Esophagus muscularis mucosa (tissue), 4 donors: ENCODE measurements around the gene CHRM5. TPM values are rescaled to one million over a fixed set of nuclear protein-coding genes. Genes with fewer than 3 reads are reported as not detected.

Experiments used
- DNase-seq: peaks from one replicate; pipeline ENCODE4 v3.0.0-alpha.2; 2017; ENCODE audit errors: extremely low spot score
- H3K27ac ChIP-seq, 4 donors: fragments of 200-600 bp; sonication (generic); replicated peaks in 1 of 4; 1 replicate in 3 of 4; 2 replicates in 1 of 4; pipeline ENCODE4 v1.5.1; 2016 to 2019; ENCODE audit warnings: mild to moderate bottlenecking in 1 of 4
- H3K27me3 ChIP-seq, 4 donors: fragments of 200-600 bp; sonication (generic); one replicate each; pipeline versions ENCODE4 v1.5.1 to v1.6.0; 2016 to 2019
- H3K36me3 ChIP-seq, 4 donors: fragments of 200-600 bp; sonication (generic); one replicate each; pipeline ENCODE4 v1.5.1; 2016 to 2019
- H3K4me1 ChIP-seq, 4 donors: fragments of 200-600 bp; sonication (generic); one replicate each; pipeline ENCODE4 v1.5.1; 2016 to 2019
- H3K4me3 ChIP-seq, 4 donors: fragments of 200-600 bp; sonication (generic); 1 replicate in 2 of 4; 2 replicates in 2 of 4; pipeline ENCODE4 v1.5.1; 2016 to 2019; ENCODE audit warnings: mild to moderate bottlenecking in 4 of 4, moderate library complexity in 1 of 4
- H3K9me3 ChIP-seq, 4 donors: fragments of 200-600 bp; sonication (generic); 1 replicate in 3 of 4; 2 replicates in 1 of 4; pipeline ENCODE4 v1.5.1; 2016 to 2019
- EP300 ChIP-seq: sonication (generic); formaldehyde crosslinking; IDR thresholded peaks from one replicate; pipeline ENCODE4 v1.6.1; 2017; ENCODE audit warnings: antibody characterized with exemption
- POLR2A ChIP-seq: fragments of 450-650 bp; IDR thresholded peaks from one replicate; pipeline ENCODE4 v1.6.1; 2017; ENCODE audit warnings: antibody characterized with exemption, moderate library complexity, mild to moderate bottlenecking, low read depth
- POLR2AphosphoS5 ChIP-seq, 2 donors: sonication (generic); formaldehyde crosslinking; IDR thresholded peaks; one replicate each; pipeline ENCODE4 v1.6.1; 2017; ENCODE audit warnings: antibody characterized with exemption in 2 of 2
- WGBS: methylation state at CpG from one replicate; pipeline ENCODE4 v1.1.5; 2018; 5-methylcytosine and 5-hydroxymethylcytosine counted together
- intact Hi-C: fragments of 100-400 bp; cut with DNase I; formaldehyde crosslinking; loops from one replicate; pipeline ENCODE4 v1.15.1; 2023
- total RNA-seq, 4 donors: library from RNA; depleted of rRNA; stranded (reverse); fragments of >200 nt; gene quantifications; one replicate each; pipeline versions ENCODE4 v1.1.0 to v1.2.1, GENCODE V29; 2016
- TF ChIP-seq, protein P1 (sequence below), 3 experiments: fragments of 200-600 bp in 2 of 3; fragments of 450-650 bp in 1 of 3; sonication (generic) in 2 of 3; IDR thresholded peaks; one replicate each; pipeline ENCODE4 v1.5.1; 2017 to 2019; ENCODE audit warnings: antibody characterized with exemption in 3 of 3, mild to moderate bottlenecking in 2 of 3, moderate library complexity in 1 of 3

The CHRM5 gene, protein sequence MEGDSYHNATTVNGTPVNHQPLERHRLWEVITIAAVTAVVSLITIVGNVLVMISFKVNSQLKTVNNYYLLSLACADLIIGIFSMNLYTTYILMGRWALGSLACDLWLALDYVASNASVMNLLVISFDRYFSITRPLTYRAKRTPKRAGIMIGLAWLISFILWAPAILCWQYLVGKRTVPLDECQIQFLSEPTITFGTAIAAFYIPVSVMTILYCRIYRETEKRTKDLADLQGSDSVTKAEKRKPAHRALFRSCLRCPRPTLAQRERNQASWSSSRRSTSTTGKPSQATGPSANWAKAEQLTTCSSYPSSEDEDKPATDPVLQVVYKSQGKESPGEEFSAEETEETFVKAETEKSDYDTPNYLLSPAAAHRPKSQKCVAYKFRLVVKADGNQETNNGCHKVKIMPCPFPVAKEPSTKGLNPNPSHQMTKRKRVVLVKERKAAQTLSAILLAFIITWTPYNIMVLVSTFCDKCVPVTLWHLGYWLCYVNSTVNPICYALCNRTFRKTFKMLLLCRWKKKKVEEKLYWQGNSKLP
- not detected for total RNA-seq

DNA sequence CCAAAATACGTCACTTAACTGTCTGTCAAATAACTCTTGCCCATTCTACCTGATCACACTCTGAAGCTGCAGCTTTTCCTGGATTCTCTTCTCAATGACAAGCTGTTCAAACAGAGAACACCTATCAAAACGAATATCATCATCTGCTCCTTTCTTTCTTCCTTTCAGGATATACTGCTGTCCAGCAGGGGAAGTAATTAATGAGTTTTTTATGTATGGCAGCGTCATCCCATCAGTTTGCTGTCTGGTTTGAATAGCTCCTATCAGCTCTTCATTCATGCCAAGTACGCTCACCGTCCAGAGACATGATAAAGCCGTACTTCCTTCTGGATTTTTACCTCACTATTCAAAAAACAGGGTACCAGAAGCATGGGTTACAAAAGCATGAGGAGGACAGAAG is at the start of gene CHRM5:
Gene CHRM5, plus strand, starts transcription at position 274 of the 400 bp plus-strand sequence. CDS start 94,221 bp downstream, outside the sequence.
- no peaks in the 10 kb centered on the region for H3K4me1 ChIP-seq
- intact Hi-C loops, result no loop called here
- no peak within 1 kb of the TSS for H3K4me3 ChIP-seq
- H3K36me3 ChIP-seq, result no peaks in the 10 kb centered on the region
- no peaks in the 10 kb centered on the region for H3K27me3 ChIP-seq
- TF ChIP-seq EP300 (no peak), POLR2AphosphoS5 (IDR thresholded peaks at IDR 0.05) (no peak), POLR2A (no peak)
- TF ChIP-seq, protein P1, sequence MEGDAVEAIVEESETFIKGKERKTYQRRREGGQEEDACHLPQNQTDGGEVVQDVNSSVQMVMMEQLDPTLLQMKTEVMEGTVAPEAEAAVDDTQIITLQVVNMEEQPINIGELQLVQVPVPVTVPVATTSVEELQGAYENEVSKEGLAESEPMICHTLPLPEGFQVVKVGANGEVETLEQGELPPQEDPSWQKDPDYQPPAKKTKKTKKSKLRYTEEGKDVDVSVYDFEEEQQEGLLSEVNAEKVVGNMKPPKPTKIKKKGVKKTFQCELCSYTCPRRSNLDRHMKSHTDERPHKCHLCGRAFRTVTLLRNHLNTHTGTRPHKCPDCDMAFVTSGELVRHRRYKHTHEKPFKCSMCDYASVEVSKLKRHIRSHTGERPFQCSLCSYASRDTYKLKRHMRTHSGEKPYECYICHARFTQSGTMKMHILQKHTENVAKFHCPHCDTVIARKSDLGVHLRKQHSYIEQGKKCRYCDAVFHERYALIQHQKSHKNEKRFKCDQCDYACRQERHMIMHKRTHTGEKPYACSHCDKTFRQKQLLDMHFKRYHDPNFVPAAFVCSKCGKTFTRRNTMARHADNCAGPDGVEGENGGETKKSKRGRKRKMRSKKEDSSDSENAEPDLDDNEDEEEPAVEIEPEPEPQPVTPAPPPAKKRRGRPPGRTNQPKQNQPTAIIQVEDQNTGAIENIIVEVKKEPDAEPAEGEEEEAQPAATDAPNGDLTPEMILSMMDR (IDR thresholded peaks at IDR 0.05), result no peak
- WGBS, result 65% methylated on average over 6 of the region's 6 CpGs
- no peak for DNase-seq
- no peaks in the 10 kb centered on the region for H3K9me3 ChIP-seq
- no peak within 1 kb of the TSS for H3K27ac ChIP-seq

DNA sequence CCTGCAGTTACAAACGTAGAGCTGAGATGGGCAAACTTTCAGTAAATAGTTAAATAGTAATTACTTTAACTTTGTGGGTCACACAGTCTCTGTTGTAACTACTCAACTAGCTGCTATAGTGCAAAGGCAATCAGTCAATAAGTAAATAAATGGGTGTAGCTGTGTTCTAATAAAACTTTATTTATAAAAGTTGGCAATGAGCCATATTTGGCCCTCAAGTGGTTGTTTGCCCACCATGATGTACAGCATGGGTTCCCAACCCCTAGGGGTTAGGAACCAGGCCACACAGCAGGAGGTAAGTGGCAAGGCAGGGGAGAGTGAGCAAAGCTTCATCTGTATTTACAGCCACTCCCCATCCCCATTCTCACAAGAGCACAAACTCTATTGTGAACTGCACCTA is 44.9 kb upstream of the CHRM5 start:
- no peak for DNase-seq
- intact Hi-C loops, result no loop called here
- no peaks in the 10 kb centered on the region for H3K36me3 ChIP-seq
- 97% methylated on average over 1 of the region's 1 CpG for WGBS
- H3K27ac ChIP-seq, result no peak overlapping the region
- no peaks in the 10 kb centered on the region for H3K4me1 ChIP-seq
- H3K9me3 ChIP-seq, result no peaks in the 10 kb centered on the region
- no peak overlapping the region for H3K4me3 ChIP-seq
- no peaks in the 10 kb centered on the region for H3K27me3 ChIP-seq
- TF ChIP-seq EP300 (no peak), POLR2AphosphoS5 (IDR thresholded peaks at IDR 0.05) (no peak), POLR2A (no peak)
- TF ChIP-seq, protein P1 (IDR thresholded peaks at IDR 0.05), result no peak

DNA sequence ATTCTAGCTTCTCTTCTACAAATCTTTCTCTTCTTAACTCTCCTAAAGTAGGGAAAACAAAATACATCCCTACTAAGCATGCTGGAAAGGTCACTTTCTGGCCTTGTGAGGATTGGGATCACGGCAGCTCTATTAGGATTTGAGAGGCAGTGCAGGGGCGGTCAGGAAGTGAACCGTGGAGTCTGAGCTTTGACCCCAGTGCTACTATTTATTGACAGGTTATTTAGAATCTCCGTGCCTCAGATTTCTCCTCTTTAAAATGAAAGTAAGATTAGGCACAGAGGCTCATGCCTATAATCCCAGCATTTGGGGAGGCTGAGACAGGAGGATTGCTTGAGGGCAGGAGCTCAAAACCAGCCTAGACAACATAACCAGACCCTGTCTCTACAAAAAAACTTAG is 42.0 kb upstream of the CHRM5 start:
- WGBS, result 68% methylated on average over 4 of the region's 4 CpGs
- Histone ChIP-seq H3K9me3 (no peaks in the 10 kb centered on the region), H3K4me3 (no peak overlapping the region), H3K27ac (no peak overlapping the region), H3K36me3 (no peaks in the 10 kb centered on the region), H3K4me1 (no peaks in the 10 kb centered on the region), H3K27me3 (no peaks in the 10 kb centered on the region)
- no peak for DNase-seq
- TF ChIP-seq POLR2AphosphoS5 (IDR thresholded peaks at IDR 0.05) (no peak), POLR2A (no peak)
- TF ChIP-seq, protein P1 (IDR thresholded peaks at IDR 0.05), result no peak
- intact Hi-C loops, result no loop called here

DNA sequence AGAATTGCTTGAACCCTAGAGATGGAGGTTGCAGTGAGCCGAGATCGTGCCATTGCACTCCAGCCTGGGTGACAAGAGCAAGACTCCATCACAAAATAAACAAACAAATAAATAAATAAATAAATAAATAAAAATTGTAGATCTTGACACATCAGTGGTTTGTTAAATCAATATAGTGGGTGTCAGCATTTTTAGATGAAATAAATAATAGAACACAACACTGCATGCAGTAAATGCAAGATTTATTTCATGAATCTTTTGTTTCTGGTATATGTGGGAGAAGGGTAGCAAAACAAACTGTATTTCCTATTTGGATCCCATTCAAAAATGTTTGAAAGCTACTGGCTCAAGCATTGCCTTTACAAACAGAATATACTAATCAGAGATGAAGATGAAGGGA is 35.6 kb upstream of the CHRM5 start:
- intact Hi-C loops, result no loop called here
- H3K4me3 ChIP-seq, result no peak overlapping the region
- TF ChIP-seq POLR2AphosphoS5 (IDR thresholded peaks at IDR 0.05) (no peak), POLR2A (no peak), EP300 (no peak)
- TF ChIP-seq, protein P1 (IDR thresholded peaks at IDR 0.05), result no peak
- H3K36me3 ChIP-seq, result no peaks in the 10 kb centered on the region
- no peaks in the 10 kb centered on the region for H3K9me3 ChIP-seq
- no peak overlapping the region for H3K27ac ChIP-seq
- WGBS, result 95% methylated on average over 2 of the region's 2 CpGs
- H3K27me3 ChIP-seq, result no peaks in the 10 kb centered on the region
- H3K4me1 ChIP-seq, result peaks cover 0 to 4% (median 0%) of the 10 kb centered on the region in 4 donors
- no peak for DNase-seq
